NCI-H1048 (cell line): Measurements from ENCODE around the gene COPG2.
"Not testable (repeated sequence)": the region's sequence is repeated elsewhere in the genome, so short reads cannot be mapped to it uniquely, and the experiment has no call there.

Source experiments
- DNase-seq: peaks from one replicate; lab custom pipeline; 2025; lab: John Stamatoyannopoulos, UW

The COPG2 gene

GRCh38 chr7:130560972-130561371 lies 107.6 kb downstream of the COPG2 start:
- no peak for DNase-seq

- DNase-seq = no peak
These were observed 109.4 kb downstream of the COPG2 start for GRCh38 chr7:130559184-130559583.

GRCh38 chr7:130554481-130554880 lies 114.1 kb downstream of the COPG2 start:
- DNase-seq = no peak

- DNase-seq = no peak
These were observed 115.0 kb downstream of the COPG2 start for GRCh38 chr7:130553398-130554029.

GRCh38 chr7:130544356-130544755 lies 124.2 kb downstream of the COPG2 start:
- no peak for DNase-seq

- DNase-seq = no peak
These were observed 125.0 kb downstream of the COPG2 start for GRCh38 chr7:130543487-130544010.

- not testable (repeated sequence) for DNase-seq
These were observed 126.3 kb downstream of the COPG2 start for GRCh38 chr7:130542297-130542696.

GRCh38 chr7:130541287-130541686 lies 127.3 kb downstream of the COPG2 start:
- not testable (repeated sequence) for DNase-seq

GRCh38 chr7:130537894-130538293 lies 130.7 kb downstream of the COPG2 start:
- DNase-seq = not testable (repeated sequence)

GRCh38 chr7:130529417-130529816 lies 139.1 kb downstream of the COPG2 start:
- DNase-seq = no peak

GRCh38 chr7:130527752-130528355 lies 140.7 kb downstream of the COPG2 start:
- not testable (repeated sequence) for DNase-seq

GRCh38 chr7:130524628-130525027 lies 143.9 kb downstream of the COPG2 start:
- DNase-seq = no peak

GRCh38 chr7:130523519-130524125 lies 144.9 kb downstream of the COPG2 start:
- DNase-seq = not testable (repeated sequence)

- DNase-seq = no peak
These were observed 147.1 kb downstream of the COPG2 start for GRCh38 chr7:130521258-130521951.

- DNase-seq = no peak
These were observed 153.1 kb downstream of the COPG2 start for GRCh38 chr7:130515315-130516040.

- no peak for DNase-seq
These were observed 155.1 kb downstream of the COPG2 start for GRCh38 chr7:130513447-130513846.

GRCh38 chr7:130512038-130512437 lies 156.5 kb downstream of the COPG2 start:
- not testable (repeated sequence) for DNase-seq

- no peak for DNase-seq
These were observed 162.2 kb downstream of the COPG2 start for GRCh38 chr7:130506358-130506757.

- no peak for DNase-seq
These were observed 162.8 kb downstream of the COPG2 start for GRCh38 chr7:130505753-130506152.

GRCh38 chr7:130500910-130501309 lies 167.6 kb downstream of the COPG2 start:
- DNase-seq = no peak

GRCh38 chr7:130500463-130500862 lies 168.1 kb downstream of the COPG2 start:
- no peak for DNase-seq

- no peak for DNase-seq
These were observed 174.1 kb downstream of the COPG2 start for GRCh38 chr7:130494431-130494858.
